Stimulated activated effector memory CD8-positive, alpha-beta T cell treated with anti-CD3 and anti-CD28 coated beads, Interleukin-12 subunit alpha, Interleukin-12 subunit beta, amount 100 ng/mL, for 72 hours (primary cell): Measurements from ENCODE around the gene STIM1.

Source experiments
- ATAC-seq: fragments of 150-1000 bp; cut with Tn5 transposase; 2 replicates; pipeline ENCODE4 v1.10.0; 2021
- DNase-seq, 2 donors: peaks; one replicate each; pipeline ENCODE4 v3.0.0; 2021 to 2022; ENCODE audit warnings: low spot score in 2 of 2
- H3K27ac Mint-ChIP-seq: one replicate; pipeline ENCODE4 v1.8.0; 2022; ENCODE audit warnings: mild to moderate bottlenecking, mixed read lengths
- H3K36me3 Mint-ChIP-seq: one replicate; pipeline ENCODE4 v1.8.0; 2022; ENCODE audit warnings: mild to moderate bottlenecking, mixed read lengths
- H3K4me1 Mint-ChIP-seq: one replicate; pipeline ENCODE4 v1.8.0; 2022; ENCODE audit warnings: mixed read lengths
- H3K4me3 Mint-ChIP-seq: one replicate; pipeline ENCODE4 v1.8.0; 2022; ENCODE audit warnings: mild to moderate bottlenecking, mixed read lengths
- H3K9me3 Mint-ChIP-seq: one replicate; pipeline ENCODE4 v1.8.0; 2022; ENCODE audit warnings: mixed read lengths

STIM1 gene

GRCh38 chr11:3824714-3825472 lies 30.6 kb upstream of the STIM1 start:
- peaks cover 40% of the 10 kb centered on the region for H3K4me1 Mint-ChIP-seq
- ATAC-seq: peak; percentile 91
- no peak overlapping the region for H3K4me3 Mint-ChIP-seq
- no peaks in the 10 kb centered on the region for H3K9me3 Mint-ChIP-seq
- peak overlapping the region; percentile 88 for H3K27ac Mint-ChIP-seq
- peak; percentile 77 to 89 for DNase-seq
- H3K36me3 Mint-ChIP-seq: peaks cover 66% of the 10 kb centered on the region

- no peak overlapping the region for H3K4me3 Mint-ChIP-seq
- peaks cover 46% of the 10 kb centered on the region for H3K4me1 Mint-ChIP-seq
- ATAC-seq: peak; percentile 19
- H3K9me3 Mint-ChIP-seq: no peaks in the 10 kb centered on the region
- H3K36me3 Mint-ChIP-seq: peaks cover 74% of the 10 kb centered on the region
- H3K27ac Mint-ChIP-seq: peak overlapping the region; percentile 88
- DNase-seq: no peak
Measured at GRCh38 chr11:3825473-3826154, 29.9 kb upstream of the STIM1 start.

DNA sequence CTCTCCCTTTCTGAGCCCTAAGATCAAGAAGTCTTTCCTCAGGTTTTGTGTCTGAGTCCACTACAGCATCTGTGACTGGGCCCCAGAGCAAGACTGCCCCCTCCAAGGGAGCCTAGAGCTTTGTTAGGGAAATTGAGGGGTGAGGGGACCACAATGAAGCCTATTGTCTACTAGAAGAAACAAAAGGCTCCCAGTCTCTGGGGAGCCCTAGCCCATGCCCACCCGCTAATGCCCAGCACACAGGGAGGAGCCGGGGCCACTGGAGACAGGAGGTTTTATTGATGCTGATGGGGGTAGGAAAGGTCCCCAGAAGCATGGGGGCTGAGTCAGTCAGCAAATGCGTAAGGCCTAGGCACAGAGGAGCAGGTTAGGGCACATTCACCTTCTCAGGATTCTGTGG lies 28.7 kb upstream of the STIM1 start:
- no peak overlapping the region for H3K4me3 Mint-ChIP-seq
- no peaks in the 10 kb centered on the region for H3K9me3 Mint-ChIP-seq
- H3K4me1 Mint-ChIP-seq: peaks cover 57% of the 10 kb centered on the region
- ATAC-seq (no peak), DNase-seq (no peak)
- H3K27ac Mint-ChIP-seq: peak overlapping the region; percentile 88
- H3K36me3 Mint-ChIP-seq: peaks cover 85% of the 10 kb centered on the region

DNA sequence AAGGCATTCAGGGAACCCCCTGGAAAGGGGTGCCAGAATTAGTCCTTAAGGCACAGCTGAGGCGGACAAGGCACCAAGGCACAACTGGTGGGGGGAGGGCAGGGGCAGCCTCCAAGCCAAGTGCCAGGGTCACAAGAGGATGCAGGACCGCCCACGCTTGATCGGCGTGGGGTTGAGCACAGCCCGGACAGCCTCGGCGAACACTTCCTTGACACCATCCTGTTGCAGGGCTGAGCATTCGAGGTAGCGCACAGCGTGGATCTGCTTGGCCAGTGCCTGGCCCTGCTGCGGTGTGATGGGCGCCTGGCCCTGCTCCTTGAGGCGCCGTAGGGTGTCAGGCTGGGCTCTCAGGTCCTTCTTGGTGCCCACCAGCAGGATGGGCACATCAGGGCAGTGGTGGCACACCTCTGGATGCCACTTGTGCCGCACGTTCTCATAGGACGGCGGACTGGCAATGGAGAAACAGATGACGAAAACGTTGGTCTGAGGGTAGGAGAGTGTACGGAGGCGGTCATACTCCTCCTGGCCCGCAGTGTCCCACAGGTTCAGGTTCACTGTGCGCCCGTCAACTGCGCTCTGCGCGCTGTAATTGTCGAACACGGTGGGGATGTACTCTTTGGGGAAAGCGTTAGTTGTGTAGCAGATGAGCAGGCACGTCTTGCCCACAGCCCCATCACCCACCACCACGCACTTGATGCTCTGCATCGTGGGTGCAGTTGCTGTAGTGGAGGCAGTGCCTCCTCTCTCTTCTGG lies 27.9 kb upstream of the STIM1 start:
- ATAC-seq (no peak), DNase-seq (no peak)
- peak overlapping the region; percentile 88 for H3K27ac Mint-ChIP-seq
- no peaks in the 10 kb centered on the region for H3K9me3 Mint-ChIP-seq
- no peak overlapping the region for H3K4me3 Mint-ChIP-seq
- peaks cover 92% of the 10 kb centered on the region for H3K36me3 Mint-ChIP-seq
- peaks cover 66% of the 10 kb centered on the region for H3K4me1 Mint-ChIP-seq

DNA sequence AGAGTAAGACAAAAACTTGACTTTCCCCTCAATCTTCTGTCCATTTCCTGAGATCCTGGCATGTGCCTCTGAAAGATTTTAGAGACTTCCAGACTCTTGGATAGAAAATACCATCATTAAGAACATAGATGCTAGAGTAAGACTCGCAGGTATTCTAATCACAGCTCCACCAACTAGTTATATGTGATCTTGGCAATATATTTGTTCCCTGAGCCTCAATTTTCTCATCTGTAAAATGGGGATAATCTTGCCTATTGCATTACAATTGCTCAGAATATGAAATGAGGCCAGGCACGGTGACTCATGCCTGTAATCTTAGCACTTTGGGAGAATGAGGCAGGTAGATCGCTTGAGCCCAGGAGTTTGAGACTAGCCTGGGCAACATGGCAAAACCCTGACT lies 25.4 kb upstream of the STIM1 start:
- no peak for DNase-seq
- H3K36me3 Mint-ChIP-seq: peaks cover 99% of the 10 kb centered on the region

GRCh38 chr11:3830730-3831129 lies 24.7 kb upstream of the STIM1 start:
- no peaks in the 10 kb centered on the region for H3K9me3 Mint-ChIP-seq
- H3K36me3 Mint-ChIP-seq: peaks cover 99% of the 10 kb centered on the region
- no peak for DNase-seq
- H3K4me3 Mint-ChIP-seq: peak overlapping the region; percentile 82
- H3K4me1 Mint-ChIP-seq: peaks cover 78% of the 10 kb centered on the region
- peak overlapping the region; percentile 93 for H3K27ac Mint-ChIP-seq
- no peak for ATAC-seq

More for the DNA sequence above, 25.4 kb upstream of the STIM1 start:
- ATAC-seq: no peak
- Mint-ChIP-seq H3K27ac (peak overlapping the region; percentile 93), H3K4me1 (peaks cover 78% of the 10 kb centered on the region), H3K4me3 (peak overlapping the region; percentile 82), H3K9me3 (no peaks in the 10 kb centered on the region)

DNA sequence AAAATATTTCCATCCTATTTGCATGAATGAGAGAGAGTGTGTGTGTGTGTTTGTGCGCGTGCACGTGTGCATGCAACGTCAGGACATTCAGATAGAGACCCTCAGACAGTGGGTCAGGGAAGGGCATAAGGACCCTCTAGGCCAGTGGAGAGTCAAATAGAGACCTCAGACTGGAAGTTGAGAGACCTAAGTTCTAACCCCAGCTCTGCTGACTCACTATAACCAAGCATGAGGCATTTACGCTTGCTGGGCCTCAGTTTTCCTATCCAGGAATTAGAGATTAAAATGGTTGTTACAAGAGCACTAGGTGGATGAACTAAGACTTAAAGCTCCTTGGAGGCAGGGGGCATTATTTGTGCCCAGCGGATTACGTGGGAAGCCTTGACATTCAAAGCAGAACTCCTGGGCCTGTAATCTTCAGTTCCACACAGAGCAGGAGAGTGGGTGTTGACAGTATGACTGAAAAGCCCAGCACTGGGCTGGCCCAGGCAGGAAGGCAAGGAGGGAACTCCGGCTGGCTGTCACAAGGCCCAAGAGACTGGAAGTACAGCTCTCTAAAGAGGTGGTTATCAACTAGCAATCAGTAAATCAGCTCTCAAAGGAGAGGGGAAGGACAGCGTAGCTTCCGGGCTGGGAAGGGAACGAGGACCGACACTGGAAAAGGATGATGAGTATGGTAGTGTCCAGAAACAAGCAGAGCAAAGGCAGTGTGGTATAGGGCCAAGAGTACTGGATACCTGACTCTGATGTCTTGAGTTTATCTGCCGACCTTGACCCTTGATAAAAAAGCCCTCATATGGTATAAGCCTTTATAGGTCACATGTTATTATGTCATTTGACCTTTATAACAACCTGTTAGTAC lies 23.9 kb upstream of the STIM1 start:
- ATAC-seq (peak; percentile 77), DNase-seq (no peak)
- peak overlapping the region; percentile 82 for H3K4me3 Mint-ChIP-seq
- H3K9me3 Mint-ChIP-seq: no peaks in the 10 kb centered on the region
- H3K4me1 Mint-ChIP-seq: peaks cover 80% of the 10 kb centered on the region
- peaks cover 99% of the 10 kb centered on the region for H3K36me3 Mint-ChIP-seq
- H3K27ac Mint-ChIP-seq: peak overlapping the region; percentile 93

DNA sequence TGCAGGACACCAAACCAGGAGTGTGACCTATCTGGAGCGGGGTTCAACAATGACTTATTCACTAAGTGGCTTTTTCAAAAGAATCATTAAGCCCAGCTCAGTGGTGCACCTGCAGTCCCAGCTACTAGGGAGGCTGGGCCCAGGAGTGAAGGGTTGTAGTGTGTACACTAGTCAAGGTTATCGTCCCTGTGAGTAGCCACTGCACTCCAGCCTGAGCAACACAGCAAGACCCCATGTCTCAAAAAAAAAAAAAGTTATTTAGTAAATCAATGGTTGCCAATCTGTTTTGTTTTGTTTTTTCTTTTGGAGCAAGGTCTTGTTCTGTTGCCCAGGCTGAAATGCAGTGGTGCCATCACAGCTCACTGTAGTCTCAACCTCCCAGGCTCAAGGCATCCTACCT lies 22.6 kb upstream of the STIM1 start:
- Mint-ChIP-seq H3K4me1 (peaks cover 78% of the 10 kb centered on the region), H3K27ac (peak overlapping the region; percentile 93), H3K4me3 (peak overlapping the region; percentile 82), H3K9me3 (no peaks in the 10 kb centered on the region), H3K36me3 (peaks cover 98% of the 10 kb centered on the region)
- ATAC-seq (no peak), DNase-seq (no peak)

DNA sequence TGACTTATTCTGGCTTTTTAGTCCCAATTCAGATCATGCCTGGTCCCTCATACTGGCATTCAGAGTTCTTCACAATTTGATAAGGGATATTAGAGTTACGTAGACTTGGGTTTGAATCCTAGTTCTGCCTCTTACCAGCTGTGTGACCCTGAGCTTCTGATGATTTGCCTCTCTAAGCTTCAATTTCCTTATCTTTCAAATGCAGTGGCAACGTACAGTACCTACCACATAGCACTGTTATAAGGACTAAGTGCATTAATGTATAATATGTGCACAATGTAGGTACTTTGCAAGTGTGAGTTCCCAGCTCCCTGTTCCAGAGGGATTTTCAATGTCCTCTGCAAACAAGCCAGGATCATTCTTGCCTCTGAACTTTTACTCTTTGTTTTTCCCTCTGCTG lies 22.0 kb upstream of the STIM1 start:
- ATAC-seq: no peak
- no peak for DNase-seq
- Mint-ChIP-seq H3K36me3 (peaks cover 96% of the 10 kb centered on the region), H3K9me3 (no peaks in the 10 kb centered on the region), H3K4me1 (peaks cover 81% of the 10 kb centered on the region), H3K27ac (peak overlapping the region; percentile 93), H3K4me3 (peak overlapping the region; percentile 82)

- H3K4me1 Mint-ChIP-seq: peaks cover 90% of the 10 kb centered on the region
- no peak for DNase-seq
Measured at GRCh38 chr11:3834349-3834663, 21.2 kb upstream of the STIM1 start.

GRCh38 chr11:3834664-3835461 lies 20.6 kb upstream of the STIM1 start:
- Mint-ChIP-seq H3K9me3 (no peaks in the 10 kb centered on the region), H3K36me3 (peaks cover 94% of the 10 kb centered on the region), H3K4me1 (peaks cover 96% of the 10 kb centered on the region), H3K27ac (peak overlapping the region; percentile 93), H3K4me3 (peak overlapping the region; percentile 82)
- ATAC-seq (no peak), DNase-seq (no peak)

More at GRCh38 chr11:3834349-3834663, 21.2 kb upstream of the STIM1 start:
- ATAC-seq: no peak
- peaks cover 96% of the 10 kb centered on the region for H3K36me3 Mint-ChIP-seq
- peak overlapping the region; percentile 82 for H3K4me3 Mint-ChIP-seq
- H3K27ac Mint-ChIP-seq: peak overlapping the region; percentile 93
- H3K9me3 Mint-ChIP-seq: no peaks in the 10 kb centered on the region

DNA sequence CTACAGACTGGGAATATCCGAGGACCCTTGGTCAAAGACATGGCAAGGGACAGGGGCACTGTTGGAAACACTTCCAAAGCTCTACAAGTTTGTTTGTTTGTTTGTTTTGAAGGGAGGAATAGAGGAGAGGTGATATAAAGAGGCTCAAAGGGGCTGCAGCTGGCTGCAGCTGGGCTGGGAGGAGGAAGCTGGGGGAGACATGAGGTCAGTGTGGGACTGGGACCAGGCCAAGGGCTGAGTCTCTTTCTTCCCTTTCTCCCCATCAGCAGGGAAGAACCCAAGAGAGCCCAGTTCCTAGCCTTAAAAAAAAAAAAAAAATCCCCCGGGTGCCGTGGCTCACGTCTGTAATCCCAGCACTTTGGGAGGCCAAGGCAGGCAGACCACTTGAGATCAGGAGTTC lies 19.7 kb upstream of the STIM1 start:
- Mint-ChIP-seq H3K27ac (peak overlapping the region; percentile 93), H3K9me3 (no peaks in the 10 kb centered on the region), H3K36me3 (peaks cover 85% of the 10 kb centered on the region), H3K4me1 (peaks cover 91% of the 10 kb centered on the region), H3K4me3 (peak overlapping the region; percentile 82)
- no peak for ATAC-seq
- DNase-seq: no peak

- peaks cover 79% of the 10 kb centered on the region for H3K4me1 Mint-ChIP-seq
- peaks cover 81% of the 10 kb centered on the region for H3K36me3 Mint-ChIP-seq
- no peak for ATAC-seq
- peak overlapping the region; percentile 93 for H3K27ac Mint-ChIP-seq
- no peaks in the 10 kb centered on the region for H3K9me3 Mint-ChIP-seq
- peak overlapping the region; percentile 82 for H3K4me3 Mint-ChIP-seq
- DNase-seq: peak in 1 of 2 donors; percentile 66
Measured at GRCh38 chr11:3836903-3837302, 18.6 kb upstream of the STIM1 start.

DNA sequence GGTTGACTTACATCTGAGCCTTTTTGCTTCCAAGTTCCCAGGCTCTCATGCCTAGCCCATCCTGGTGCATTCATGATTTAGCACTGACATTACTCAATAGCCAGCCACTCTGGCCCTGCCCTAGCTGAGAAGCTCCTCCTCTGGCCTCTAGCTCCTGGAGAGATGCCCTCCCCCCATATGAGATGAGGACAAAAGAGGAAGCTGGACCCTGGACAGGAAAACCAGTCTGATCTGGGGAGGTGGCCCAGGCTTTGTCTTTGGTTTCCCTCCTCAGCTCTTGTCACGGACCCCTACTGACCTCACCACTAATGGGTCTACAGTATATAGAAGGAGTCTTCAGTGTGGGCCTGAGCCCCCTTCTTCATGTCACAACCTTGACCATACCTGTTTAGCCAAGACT lies 17.7 kb upstream of the STIM1 start:
- ATAC-seq (no peak), DNase-seq (no peak)
- Mint-ChIP-seq H3K4me1 (peaks cover 70% of the 10 kb centered on the region), H3K9me3 (no peaks in the 10 kb centered on the region), H3K36me3 (peaks cover 73% of the 10 kb centered on the region), H3K27ac (peak overlapping the region; percentile 93), H3K4me3 (peak overlapping the region; percentile 82)
